Epithelial cell of proximal tubule (primary cell): ENCODE data around the gene CNTN5. TPM values are rescaled to one million over a fixed set of nuclear protein-coding genes. Genes with fewer than 3 reads are reported as not detected.

Source experiments
- DNase-seq: peaks from one replicate; pipeline ENCODE4 v3.0.0-alpha.2; 2011; ENCODE audit warnings: low read depth
- H3K4me3 ChIP-seq: 2 replicates; pipeline ENCODE4 v1.5.1; 2011; ENCODE audit warnings: low read depth, mild to moderate bottlenecking, low read length
- total RNA-seq: library from RNA; depleted of rRNA; stranded (reverse); fragments of >200 nt; gene quantifications from 2 replicates; pipeline ENCODE4 v1.2.3, GENCODE V29; 2015
- TF ChIP-seq, protein P1 (sequence below): conservative IDR thresholded peaks from 2 replicates; pipeline ENCODE4 v1.5.1; 2012; ENCODE audit warnings: low read depth, mild to moderate bottlenecking, low read length

Gene CNTN5
- total RNA-seq, 1 donor from 2014 or later = not detected

DNA sequence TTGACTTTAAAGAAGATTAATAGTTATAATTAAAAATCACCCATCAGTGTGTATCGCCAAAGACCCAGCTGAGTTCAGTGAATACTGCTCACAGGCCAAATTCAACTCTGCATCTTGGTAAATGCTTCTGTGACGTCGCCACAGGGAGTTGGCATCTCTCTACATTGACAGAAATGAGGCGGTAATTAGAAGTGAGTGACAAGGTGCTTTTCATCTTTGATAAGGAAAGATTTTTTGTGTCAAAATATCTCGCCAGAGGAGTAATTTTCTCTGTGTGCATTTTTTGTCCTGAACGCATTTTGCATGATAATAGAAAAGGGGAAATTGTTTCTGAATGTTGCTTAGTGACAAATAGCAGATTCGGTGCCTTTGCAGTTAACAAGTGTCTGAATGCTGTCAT is 345.8 kb downstream of the CNTN5 start:
- TF ChIP-seq, protein P1, sequence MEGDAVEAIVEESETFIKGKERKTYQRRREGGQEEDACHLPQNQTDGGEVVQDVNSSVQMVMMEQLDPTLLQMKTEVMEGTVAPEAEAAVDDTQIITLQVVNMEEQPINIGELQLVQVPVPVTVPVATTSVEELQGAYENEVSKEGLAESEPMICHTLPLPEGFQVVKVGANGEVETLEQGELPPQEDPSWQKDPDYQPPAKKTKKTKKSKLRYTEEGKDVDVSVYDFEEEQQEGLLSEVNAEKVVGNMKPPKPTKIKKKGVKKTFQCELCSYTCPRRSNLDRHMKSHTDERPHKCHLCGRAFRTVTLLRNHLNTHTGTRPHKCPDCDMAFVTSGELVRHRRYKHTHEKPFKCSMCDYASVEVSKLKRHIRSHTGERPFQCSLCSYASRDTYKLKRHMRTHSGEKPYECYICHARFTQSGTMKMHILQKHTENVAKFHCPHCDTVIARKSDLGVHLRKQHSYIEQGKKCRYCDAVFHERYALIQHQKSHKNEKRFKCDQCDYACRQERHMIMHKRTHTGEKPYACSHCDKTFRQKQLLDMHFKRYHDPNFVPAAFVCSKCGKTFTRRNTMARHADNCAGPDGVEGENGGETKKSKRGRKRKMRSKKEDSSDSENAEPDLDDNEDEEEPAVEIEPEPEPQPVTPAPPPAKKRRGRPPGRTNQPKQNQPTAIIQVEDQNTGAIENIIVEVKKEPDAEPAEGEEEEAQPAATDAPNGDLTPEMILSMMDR = no peak
- no peak for DNase-seq
- H3K4me3 ChIP-seq = no peak overlapping the region

DNA sequence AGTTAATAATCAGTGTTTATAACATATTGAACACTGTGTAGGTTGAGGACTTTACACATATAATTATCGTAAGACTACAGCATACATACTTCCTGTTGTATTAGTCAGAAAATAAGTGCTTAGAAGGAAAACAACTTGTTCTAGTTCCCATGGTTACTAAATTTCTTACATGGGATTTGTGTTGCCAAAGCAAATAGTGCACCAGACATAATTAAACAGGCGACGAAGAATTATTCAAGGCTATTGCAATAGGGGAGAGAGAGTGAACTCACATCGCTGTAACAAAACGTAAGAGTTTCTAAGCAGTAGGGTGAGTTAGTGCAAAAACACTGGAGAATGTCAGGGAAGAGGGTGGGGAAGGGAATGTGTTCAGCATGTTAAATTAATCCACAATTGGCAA is 347.8 kb downstream of the CNTN5 start:
- TF ChIP-seq, protein P1 = no peak

DNA sequence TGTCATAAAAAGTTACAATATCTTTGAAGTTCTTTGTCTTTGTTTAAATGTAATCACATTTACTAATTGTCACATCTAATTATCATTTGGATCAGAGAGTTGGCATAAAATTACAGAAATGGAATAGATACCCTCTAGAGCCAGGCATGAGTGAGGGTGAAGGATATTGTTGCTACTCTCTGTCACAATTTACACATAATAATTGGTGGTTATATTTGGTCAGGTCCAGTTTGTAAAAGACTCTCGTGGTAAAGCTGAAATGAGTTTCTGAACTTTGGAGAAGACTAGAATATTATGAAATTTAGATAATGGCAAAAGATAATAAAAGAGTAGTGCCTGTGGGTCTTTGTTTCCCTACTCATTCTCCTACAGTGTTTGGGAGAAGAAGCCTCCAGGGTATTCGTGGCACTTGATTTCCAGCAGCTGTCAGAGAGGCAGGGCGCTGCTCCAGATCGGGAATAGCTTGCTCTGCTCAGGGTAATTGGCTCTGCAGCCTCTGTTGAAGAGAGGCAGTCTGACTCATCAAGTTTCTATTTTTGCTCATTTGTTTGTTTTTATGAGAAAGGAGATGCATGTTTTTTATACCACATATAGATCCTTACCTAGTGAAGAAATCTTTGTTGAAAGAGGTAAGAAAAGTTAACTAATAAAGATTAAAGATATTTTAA is 349.9 kb downstream of the CNTN5 start:
- DNase-seq = no peak
- no peak overlapping the region for H3K4me3 ChIP-seq

More for the DNA sequence above, 347.8 kb downstream of the CNTN5 start:
- no peak overlapping the region for H3K4me3 ChIP-seq
- DNase-seq = no peak

DNA sequence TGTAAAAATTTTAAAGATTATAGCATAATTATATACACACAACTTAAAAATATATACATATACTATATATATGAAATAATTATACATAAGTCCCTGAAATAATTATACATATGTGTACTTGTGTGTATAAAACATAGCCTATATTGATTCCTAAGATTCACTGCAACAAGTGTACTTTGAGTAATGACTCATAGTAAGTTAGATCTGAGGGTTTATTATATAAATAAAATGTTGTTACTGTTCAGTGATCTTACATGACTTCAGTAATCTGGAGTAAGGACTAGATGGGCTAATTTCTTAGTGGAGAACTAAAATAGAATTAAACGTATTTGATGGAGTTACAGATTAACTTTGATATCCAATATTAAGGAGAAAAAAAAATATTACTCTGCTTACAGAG is 350.5 kb downstream of the CNTN5 start:
- no peak for DNase-seq
- H3K4me3 ChIP-seq = no peak overlapping the region
- TF ChIP-seq, protein P1 = no peak

More for the DNA sequence above, 349.9 kb downstream of the CNTN5 start:
- TF ChIP-seq, protein P1 = no peak

DNA sequence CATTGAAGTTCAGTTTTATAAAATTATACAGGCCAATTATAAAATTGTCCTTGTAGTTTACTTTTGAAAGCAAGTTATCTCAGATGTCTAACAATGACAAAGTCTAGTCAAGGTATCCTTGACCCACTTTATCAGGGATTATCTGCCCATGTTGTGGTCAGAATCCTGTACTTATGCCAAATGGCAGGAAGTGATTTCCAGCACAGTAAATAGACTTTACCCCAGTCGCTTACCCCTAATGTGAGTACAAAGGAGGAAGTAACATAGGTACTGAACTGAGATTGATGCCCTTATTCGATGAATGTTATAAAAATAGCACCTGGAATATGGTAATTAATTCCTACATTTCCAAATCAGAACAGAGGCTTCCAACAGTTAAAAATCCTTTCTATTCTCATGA is 355.7 kb downstream of the CNTN5 start:
- TF ChIP-seq, protein P1 = no peak
- DNase-seq = no peak
- H3K4me3 ChIP-seq = no peak overlapping the region

DNA sequence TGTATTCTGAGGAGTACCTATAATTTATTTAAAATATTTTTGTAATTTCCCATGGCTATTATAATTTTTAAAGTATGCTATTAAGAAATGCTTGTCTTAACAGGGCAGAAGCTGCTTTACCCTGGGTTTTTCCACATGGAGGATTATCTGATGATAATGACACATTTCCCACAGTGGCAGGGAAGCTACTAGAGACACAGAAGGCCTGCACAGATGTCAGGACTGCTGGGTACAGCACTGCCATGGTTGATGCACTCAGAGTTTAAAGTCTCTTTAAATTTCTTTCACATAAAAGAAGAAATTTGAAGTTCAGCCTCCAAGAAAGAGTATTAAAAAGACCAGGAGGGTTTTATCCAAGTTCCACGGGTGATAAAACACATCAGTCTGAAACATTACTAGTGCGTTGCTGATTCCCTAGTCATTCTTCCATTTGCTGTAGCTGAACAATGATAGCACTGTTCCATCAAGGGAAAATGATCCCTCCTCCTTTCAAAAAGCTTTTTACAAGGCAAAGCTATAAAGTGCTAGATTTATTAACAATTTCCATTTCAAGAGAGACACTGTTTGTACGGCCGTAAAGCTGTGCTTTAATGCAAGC is 363.0 kb downstream of the CNTN5 start:
- TF ChIP-seq, protein P1 = no peak
- H3K4me3 ChIP-seq = no peak overlapping the region
- DNase-seq = no peak

DNA sequence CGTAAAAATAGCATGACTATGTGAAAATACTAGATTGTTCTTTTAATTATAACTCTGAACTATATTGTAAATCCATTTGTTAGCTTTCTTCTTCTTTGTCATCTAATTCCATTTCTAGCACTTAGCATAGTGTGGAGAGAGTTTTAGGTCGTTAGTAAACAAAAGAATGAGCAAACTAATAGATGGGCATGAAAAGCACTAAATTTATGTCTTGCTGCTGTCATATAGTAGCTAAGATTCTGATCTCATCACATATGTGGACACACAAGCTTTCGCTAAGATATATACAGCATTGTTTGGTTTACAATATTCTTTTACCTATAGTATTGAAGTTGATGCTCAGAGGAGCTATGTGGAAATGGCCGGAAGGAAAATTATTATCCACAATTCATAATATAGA is 370.5 kb downstream of the CNTN5 start:
- TF ChIP-seq, protein P1 = no peak
- no peak overlapping the region for H3K4me3 ChIP-seq
- no peak for DNase-seq
